Medulla oblongata (tissue), 1 donor: Measurements from ENCODE around the gene SLC22A23.
A peak's percentile ranks its signal among the peaks of the same experiment; 100 is the strongest.

Experiments used
- DNase-seq: peaks from one replicate; pipeline ENCODE4 v3.0.0-alpha.2; 2015; ENCODE audit errors: extremely low spot score

SLC22A23 gene

DNA sequence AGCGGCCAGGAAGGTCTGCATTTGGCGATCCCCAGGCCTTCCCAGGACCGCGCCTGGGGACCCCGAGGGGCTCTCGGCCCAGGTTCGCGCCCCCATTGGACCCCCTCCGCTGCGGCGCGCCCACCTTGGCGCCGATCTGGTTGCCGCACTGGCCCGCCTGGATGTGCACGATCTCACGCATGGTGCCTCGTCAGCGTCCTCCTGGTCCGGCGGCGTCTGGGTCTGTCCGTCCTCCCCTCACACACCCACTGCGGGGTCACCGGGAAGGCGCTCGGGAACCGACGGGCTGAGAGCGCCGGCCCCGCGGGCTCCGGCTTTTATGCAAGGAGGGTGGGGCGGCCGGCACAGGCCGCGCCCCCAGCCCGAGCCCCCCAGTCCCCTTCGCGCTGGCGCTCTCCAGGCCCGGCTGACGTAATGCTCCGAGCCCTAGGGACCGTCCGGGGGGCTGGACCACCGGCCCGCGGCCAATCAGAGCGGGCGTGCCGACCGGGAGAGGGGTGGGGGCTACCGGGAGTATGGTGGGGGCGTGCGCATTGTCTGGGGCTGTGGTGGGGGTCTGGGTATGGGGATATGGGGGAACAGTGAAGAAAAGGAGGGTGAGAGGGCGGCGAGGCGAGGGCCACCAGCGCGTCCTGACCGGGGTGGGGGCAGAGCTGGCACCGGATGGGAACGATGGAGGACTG lies 229.3 kb downstream of the SLC22A23 start, which contains the start of gene TUBB2B:
TSS of gene TUBB2B (minus strand) at position 291 of the 683 bp plus-strand sequence. CDS start at position 181, 110 bp downstream.
- DNase-seq: peak; percentile 91

DNA sequence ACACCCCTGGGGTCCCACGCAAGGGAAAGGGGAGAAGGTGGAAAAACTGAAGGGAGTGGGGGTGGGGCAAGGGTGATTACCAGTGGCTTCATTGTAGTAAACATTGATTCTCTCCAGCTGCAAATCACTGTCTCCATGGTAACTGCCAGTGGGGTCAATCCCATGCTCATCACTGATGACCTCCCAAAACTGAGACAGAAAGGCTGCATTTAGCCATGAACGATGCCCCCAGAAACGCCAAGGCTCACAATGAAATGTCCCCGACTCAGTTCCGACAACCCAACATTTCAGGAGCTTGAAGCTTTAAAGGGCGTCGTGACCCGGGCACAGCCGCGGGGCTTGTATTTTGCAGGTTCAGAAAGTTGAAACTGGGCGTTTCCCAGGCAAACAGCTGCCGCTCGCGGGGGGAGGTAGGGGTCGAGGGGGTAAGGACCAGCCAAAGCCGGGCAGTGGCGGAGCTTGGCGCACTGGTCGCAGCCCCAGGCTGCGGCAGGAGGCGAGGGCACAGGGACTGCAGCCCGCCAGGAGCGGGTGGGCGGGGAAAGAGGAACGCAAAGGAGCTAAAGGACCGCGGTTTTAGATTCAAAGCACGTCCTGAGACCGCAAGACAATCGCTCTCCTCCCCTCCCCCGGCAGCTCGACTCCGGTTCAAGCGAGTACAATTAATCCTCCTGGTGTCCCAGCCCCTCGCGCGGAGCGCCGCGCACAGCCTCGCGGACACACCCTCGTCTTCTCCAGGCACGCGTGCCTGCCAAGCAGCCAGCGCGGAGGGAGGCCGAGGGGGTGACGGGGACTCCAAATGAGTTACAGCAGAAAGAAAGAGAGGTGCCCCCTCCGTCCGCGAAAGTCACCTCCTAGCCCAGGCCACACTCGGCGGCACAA lies 230.1 kb downstream of the SLC22A23 start:
- DNase-seq: peak; percentile 67

DNA sequence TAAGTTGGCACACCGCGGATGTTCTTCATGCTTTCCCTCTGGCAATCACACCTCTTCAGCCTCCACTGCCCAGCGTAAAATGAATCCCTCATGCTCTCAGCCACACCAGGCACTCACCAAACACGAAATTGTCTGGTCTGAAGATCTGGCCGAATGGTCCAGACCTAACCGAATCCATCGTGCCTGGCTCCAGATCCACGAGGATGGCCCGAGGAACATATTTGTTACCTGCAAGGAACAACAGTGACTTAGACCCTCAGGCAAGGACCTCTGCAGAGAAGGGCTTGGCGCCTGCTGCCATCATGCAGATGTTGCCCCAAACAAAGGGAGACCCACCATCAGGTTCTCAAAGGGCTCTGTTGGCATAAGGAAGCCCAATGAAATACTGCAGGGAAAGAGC lies 230.8 kb downstream of the SLC22A23 start:
- DNase-seq: no peak

DNA sequence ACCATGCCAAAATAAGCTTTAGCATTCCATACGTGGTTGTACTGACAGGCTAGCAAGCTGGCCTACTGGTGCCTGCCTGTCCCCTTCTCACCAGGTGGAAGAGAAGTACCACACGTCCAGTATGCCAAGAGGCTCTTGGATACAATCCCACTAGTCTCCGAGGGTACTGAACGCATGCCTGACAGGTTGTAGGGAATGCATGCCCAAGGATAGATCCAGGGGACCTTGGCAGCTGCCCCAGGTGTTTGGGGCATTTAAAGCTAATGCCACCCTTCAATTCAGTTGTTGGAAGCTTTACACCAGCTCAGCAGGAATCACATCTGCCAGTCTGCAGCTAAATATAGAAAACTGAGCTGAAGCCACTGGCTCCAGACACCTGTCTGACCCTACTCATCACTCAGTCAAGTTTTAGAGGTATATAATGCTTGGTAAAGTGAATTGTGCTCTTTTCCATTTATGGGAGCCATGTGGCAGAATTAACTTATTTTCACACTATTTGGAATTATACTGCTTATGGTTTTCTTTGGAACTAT lies 234.3 kb downstream of the SLC22A23 start:
- no peak for DNase-seq

DNA sequence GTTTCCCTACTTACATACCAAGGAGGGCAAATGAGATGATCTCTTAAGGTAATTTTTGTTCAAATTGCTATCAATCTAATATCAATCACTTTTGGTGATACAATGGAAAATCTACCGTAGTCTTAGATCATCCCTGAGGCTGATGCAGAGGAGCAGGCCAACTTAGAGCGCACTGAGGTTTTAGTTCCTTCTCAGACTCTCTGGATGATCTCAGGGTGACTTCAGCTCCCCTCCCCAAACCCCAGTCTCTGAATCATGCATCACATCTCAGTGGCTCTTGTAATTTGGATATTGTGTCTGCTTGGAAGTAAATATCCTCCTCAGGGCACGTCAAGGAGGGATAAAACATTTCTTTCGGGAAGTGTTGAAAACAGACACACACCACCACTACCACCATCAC lies 235.3 kb downstream of the SLC22A23 start:
- no peak for DNase-seq

DNA sequence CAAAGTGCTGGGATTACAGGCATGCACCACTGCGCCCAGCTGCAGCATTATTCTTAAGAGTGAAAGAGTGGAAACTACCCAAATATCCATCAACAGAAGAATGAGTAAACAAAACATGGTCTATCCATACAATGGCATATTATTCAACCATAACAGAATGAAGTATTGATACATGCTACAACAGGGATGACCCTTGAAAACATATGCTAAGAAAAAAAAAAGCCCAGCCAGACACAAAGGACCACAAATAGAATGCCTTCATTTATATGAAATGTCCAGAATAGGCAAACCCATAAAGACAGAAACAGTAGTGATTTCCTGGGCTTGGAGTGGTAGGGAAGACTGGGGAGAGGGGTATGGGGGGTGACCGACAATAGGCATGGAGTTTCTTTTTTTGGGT lies 236.5 kb downstream of the SLC22A23 start:
- DNase-seq: no peak
